ENCODE measurements around the gene SNX5.

Gene SNX5

DNA sequence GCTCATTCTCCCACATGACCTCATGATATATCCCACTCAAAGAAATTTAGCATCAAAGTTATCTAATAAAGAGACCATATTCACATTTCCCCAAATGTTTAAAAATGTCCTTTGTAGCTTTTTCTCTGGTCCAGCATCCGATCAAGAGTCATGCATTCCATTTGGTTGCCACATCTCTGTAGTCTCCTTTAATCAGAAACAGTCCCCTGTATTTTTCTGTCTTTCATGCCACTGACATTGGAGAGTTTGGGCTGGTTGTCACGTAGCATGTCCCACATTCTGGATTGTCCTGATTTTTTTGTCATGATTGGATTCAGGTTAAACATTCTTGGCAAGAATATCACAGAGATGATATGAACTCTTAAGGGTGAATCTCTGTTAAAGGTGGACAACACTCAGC lies 55.7 kb downstream of the SNX5 start:
- peak; percentile 17 for DNase-seq

DNA sequence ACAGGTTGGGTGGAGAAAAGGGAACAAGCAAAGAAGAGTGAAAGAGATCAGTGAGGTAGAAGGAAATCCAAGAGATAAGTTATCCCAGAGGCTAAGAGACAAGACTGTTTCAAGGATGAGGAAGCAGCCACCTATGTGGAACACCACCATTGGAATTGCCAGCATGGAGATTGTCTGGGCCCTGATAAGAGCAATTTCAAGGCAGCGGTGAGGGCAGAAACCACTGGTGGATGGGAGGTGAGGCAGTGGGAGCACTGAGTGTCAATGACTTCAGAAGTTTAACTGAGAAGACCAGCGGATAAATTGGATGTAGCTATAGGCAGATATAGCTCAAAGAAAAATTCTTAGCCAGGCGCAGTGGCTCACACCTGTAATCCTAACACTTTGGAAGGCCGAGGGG lies 56.7 kb downstream of the SNX5 start:
- no peak for DNase-seq

DNA sequence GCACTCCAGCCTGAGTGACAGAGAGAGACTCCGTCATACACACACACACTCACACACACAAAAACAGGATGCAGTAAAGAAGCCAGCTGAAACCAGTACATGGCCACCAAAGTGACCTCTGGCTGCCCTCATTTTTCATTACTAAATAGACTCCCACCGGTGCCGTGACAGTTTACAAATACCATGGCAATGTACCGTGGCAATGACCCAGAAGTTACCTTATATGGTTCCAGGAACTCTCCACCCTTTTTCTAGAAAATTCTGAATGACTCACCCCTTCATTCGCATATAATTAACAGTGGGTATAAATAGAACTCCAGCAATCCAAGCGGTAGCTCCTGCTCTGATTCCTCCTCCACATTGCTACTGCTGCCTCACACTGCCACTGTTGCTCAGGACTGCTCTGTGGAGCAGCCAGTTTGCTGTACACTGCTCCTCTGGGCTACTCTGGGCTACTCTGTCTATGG lies 57.7 kb downstream of the SNX5 start:
- peak; percentile 65 for DNase-seq

DNA sequence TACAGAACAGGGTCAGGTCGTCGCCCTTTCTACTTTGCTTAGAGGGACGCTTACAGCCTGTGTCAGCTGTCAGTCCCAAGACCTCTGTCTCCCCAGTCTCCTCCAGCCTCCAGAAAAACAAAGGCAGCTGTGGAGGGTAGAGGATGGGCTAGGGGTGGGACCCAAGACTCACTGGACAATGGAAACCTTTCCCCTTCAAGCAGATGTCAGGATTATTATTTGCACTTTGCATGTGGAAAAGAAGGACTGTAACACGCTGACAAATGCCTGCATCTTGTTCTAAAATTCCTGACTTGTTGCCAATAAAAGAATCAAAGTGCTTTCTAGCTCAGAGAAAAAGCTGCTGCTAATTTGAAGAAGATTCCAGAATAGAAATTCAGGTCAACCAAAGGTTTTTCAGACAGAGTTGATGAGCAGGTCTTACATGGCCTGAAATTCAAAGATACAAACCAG lies 58.7 kb downstream of the SNX5 start:
- no peak for DNase-seq

DNA sequence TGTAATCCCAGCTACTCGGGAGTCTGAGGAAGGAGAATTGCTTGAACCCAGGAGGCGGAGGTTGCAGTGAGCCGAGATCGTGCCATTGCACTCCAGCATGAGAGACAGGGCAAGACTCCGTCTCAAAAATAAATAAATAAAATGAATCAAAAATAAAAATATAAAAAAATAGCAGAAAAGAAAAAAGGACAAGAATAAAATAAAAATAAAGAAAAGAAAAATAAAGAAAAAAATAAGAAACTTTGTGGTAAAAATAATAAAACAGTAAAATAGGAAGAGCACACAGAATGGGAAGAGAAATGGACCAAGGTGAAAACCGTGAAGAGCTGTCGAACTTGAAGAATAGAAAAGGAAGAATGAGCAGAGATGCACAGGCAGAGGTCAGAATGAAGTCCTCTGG lies 63.0 kb downstream of the SNX5 start:
- DNase-seq, result no peak

DNA sequence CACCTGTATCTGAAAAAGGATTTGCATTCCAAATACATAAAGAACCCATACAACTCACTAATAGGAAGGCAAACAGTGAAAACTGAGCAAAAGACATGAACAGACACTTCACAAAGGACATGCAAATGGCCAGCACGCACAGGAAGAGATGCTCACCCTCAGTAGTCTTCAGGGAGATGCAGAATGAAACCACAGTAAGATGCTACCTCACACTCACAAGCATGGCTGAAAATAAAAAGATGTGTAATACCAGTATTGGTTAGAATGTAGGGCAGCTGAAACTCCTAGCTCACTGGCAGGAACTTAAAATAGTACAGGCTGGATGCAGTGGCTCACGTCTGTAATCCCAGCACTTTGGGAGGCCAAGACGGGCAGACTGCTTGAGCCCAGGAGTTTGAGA lies 64.6 kb downstream of the SNX5 start:
- DNase-seq, result no peak

DNA sequence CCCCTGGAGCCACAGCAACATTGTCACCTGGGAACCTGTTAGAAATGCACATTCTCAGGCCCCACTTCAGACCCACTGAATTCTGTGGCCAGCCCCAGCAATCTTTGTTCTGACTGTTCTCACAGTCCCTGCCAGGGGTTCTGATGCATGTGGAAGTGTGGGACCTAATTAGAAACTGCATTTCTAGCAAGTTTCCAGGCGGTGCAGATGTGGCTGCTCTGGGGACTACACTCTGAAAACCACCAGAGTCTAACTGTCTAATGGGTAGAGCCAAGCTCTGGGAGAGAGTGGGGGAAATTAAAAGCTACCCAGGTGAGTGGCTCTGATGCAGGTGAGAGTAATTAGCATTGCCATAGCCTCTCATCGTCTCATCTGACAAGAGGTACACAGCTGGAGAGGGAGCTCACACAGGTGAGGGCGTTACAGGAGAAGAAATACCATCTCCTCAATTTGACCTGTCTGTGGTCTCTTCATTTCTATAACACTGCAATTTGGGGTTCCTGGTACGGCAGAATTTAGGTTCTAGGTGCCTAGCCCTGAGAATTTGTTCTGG lies 66.0 kb downstream of the SNX5 start:
- no peak for DNase-seq

DNA sequence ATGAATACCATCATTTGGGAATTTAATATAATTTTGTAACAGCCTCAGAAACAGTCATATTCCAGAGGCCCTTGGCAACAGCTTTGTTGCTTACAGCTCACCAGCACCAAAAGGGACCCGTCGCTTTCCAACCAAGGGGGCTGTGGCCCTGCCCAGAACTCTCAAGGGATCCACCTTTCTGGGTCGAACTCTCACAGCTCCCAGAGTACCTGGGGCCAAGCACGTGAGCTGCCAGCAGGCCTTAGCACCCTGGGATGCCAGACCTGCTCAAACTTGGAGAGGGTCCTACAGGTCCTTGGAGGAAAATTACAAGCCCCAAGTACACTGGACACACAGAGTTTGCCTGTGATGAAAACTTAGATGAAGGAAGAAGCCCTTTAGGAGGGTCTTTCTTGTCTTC lies 66.6 kb downstream of the SNX5 start:
- no peak for DNase-seq

DNA sequence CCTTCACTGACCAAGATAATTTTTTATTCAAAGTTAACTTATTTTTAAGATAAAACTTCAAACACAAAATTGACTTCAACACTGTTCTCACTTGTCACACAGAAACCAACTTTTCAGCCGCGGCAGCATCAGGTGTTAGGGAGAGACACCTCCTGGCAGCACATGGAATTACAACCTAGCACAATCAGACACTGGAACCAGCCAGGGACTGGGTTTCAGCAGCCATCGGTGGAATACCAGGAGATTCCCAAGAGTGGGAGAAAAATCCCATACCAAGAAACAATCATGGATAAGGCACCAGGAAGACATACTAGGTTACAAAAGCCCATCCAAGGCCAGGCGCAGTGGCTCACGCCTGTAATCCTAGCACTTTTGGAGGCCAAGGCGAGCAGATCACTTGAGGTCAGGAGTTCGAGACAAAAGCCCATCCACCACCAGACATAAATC lies 70.0 kb downstream of the SNX5 start:
- DNase-seq, result peak; percentile 59

DNA sequence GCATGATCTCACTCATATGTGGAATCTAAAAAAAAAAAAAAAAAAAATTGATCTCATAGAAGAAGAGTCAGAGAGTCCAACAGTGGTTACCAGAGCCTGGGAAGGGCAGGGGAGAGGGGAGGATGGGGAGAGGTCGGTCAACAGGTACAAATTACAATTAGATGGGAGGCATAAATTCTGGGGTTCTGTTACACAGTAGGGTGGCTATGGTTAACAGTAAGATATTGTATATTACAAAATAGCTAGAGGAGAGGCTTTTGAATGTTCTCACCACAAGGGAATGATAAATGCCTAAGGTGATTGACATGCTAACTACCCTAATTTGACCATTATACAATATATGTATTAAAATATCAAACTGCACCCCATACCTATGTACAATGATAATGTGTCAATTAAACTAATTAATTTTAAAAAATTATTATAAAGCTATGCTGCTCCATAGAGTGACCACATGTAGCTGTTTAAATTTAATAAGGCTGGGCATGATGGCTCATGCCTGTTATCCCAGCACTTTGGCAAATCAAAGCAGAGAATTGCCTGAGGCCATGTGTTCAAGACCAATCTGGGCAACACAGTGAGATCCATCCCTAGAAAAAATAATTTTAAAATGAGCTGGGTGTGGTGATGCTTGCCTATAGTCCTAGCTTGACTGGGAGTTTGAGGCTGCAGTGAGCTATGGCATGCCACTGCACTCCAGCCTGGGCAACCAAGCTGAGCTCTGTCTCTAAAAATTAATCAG lies 70.9 kb downstream of the SNX5 start:
- no peak for DNase-seq

DNA sequence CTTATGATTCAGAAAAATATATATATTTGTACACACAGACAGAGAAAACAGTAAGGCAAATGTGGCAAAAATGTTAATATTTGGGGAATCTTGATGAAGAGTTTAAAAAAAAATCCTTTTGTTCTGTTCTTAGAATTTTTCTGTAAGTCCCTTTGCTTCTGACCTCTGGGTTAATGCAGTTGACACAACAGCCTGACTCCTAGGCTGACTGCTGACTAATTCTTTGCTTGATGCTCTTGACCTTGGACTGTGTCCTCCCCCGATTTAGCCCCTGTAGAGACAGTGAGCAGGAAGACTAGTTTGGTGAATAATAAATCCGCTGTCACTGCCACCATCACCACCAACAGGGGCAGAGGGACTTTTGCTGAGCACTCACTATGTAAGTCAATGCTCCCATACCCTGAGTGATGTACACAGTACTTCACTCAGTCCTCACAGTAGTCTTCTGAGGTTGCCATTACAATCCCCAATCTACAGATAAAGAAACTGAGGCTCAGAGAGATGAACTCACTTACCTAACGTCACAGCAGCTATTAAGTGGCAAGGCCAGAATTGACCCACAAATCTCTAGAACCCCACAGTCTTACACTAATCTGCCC lies 71.7 kb downstream of the SNX5 start:
- peak; percentile 23 for DNase-seq

DNA sequence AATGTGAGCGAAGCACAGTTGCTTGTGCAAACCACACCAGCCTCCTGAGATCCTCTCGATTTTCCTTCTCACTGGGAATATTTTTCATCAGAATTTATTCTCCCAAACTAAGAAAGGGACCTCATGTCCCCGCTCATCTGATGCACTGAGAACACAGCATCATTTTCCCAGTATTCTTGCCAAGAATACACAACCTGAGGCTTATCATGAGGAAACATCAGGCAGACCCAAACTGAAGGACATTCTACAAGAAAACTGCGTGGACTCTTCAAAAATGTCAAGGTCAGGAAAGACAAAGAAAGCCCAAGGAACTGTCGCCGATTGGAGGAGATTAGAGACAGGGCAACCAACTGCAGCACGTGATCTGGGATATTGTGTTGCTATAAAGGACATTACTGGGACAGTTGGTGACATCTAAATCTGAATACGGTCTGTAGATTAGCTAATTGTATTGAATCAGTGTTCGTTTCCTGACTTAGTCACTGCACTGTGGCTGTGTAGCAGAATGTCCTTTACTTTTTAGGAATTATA lies 72.3 kb downstream of the SNX5 start:
- no peak for DNase-seq

DNA sequence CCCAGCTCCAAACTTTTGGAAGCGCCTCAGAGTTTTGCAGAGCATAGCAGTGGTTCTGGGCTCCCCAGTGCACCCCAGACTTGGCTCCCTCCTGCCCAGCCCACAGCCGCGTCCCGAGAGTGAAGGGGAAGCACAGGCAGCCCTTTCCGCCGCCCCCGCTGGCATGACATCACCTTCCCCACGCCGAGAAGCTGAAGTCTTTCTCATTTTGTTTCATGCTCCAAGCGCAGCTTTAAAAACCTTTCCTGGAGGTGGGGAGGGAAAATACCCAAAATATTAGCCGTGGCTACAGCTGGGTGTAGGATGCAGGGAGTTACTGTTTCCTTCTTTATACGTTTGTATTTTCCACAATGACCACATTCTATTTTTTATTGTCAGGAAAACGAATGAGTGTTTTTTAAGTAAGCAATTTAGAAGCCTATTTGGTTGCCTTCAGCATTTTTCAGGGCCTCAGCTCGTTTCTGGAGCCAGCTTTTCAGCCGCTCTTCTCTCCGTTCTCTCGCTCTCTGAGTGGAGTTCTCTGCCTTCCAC lies 72.9 kb downstream of the SNX5 start:
- peak; percentile 13 for DNase-seq

DNA sequence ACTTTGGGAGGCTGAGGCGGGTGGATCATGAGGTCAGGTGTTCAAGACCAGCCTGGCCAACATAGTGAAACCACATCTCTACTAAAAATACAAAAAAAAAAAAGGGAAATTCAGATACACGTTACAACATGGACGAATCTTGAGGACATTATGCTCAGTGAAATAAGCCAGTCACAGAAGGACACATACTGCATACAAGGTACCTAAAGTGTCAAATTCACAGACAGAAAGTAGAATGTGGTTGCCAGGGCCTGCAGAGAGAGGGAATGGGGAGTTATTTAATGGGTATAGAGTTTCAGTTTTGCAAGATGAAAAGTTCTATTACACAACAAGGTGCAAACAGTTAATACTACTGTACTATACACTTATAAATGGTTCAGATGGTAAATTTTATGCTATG lies 75.1 kb downstream of the SNX5 start:
- DNase-seq, result no peak

DNA sequence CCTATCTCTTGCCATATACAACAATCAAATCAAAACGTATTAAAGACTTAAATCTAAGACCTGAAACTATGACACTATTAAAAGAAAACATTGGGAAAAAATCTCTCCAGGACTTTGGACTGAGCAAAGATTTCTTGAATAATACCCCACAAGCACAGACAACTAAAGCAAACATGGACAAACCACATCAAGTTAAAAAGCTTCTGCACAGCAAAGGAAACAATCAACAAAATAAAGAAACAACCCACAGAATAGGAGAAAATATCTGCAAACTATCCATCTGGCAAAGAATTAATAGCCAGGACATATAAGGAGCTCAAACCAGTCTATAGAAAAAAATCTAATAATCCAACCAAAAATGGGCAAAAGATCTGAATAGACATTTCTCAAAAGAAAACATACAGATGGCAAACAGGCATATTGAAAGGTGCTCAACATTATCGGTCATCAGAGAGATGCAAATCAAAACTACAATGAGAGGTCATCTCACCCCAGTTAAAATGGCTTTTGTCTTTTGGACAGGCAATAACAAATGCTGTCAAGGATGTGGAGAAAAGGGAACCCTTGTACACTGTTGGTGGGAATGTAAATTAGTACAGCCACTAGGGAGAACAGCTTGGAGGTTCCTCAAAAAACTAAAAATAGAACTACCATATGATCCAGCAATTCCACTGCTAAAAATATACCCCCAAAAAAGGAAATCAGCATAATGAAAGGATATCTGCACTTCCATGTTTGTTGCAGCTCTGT lies 76.2 kb downstream of the SNX5 start:
- no peak for DNase-seq

Data from HCEC 1CT (cell line).